Measurements from ENCODE around the gene SCGB3A1.

Gene SCGB3A1

DNA sequence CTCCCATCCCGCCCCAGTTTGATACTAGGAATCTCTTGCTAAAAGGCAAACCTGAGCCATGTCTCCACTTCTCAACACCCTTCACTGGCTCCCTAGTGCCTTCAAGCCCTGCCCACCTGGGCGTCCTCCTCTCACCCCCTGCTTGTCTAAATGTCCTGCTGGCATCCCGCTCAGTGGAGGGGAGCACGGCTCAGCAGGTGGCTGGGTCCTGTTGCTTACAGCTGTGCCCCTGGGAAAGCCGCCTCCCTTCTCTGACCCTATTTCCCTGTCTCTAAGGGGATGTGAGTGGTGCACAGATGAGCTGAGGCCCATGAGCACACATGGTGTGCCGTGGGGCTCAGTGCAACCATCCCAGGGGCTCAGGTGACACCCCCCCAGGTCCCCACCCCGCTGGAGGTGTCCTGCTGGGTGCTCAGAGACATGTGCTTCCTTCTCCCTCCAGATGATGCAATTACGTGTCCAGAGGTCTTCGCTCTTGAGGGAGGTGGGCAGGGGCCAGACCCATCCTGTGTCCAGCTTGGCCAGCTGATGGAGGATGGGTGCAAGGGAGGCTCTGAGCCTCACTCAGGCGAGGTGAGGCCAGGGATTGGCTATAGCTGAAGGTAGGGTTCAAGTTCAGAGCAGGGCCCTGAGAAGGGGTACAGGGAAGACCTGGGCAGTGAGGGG is 34.0 kb upstream of the SCGB3A1 start:
- DNase-seq: no peak

DNA sequence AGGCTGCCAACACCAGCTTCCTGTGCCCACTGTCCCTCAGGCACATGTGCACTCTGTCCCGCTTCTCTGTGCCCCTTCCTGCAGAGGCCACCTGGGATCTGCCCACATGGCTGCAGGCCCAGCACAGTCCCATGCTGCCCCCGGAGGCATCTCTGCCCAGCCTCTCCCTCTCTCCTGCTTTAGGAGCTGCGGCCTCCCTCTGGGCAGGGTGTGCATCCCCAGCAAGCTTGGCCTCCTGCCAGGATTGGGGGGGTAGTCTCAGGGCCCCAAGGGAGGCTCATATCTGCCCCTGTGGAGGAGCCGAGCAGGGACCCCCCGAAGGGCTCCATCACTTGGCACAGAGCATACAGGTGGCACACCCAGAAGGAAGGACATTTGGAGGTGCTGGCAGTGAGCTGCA is 33.3 kb upstream of the SCGB3A1 start:
- no peak for DNase-seq

DNA sequence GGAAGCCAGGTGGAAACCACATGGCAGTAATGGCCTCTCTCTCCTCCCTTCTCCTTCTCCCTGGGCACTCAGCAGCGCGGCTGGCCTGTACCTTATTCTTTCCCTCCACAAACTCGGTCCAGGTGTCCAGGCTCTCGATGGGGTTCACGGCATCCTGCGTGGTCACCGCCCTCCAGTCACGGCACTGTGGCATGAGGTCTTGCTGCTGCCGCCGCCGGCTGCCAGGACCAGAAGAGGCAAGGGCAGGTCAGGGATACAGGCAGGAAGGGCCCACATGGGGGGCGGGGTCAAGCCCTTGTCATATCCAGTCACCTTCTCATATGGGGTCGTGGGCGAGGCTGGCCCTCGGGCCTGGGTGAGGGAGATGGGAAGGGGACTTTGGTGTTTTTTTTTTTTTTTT is 32.5 kb upstream of the SCGB3A1 start:
- DNase-seq: no peak

DNA sequence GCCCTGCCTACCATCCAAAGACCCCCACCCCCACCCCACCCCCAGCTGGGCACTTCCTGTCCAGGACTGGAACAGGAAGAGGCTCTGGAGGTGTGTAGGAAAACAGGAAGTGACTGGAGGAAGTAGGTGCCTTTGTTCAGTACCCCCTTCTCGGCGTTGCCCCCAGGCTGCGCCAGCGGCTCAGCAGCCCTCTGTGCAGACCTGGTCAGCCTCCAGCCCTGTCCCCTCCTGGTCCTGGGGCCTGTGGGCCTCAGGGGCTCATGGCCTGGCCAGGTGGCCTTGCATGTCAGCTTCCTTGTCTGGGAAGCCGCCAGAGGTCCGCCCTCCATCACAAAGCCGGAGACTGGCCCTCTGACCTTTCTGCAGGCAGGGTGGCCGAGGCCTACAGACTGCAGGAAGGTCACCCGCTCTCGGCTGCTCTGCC is 32.1 kb upstream of the SCGB3A1 start:
- no peak for DNase-seq

DNA sequence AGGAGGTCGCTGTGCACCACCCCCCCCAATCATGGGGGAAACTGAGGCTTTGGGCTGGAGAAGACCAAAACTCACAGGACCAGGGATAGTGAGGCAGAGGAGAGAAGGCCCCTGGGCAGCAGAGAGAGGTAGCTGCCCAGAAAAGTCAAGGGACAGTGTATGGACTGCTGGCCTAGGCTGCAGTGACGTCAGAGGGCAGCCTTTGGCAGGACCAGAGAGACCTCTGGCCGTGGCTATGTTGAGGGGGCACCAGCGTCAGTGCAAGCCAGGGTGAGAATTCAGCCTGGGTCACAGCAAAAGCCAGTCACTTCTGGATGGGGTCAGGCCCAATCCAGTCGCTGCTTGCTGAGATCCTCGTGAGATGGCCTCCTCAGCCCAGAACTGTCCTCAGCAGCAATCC is 31.6 kb upstream of the SCGB3A1 start:
- no peak for DNase-seq

DNA sequence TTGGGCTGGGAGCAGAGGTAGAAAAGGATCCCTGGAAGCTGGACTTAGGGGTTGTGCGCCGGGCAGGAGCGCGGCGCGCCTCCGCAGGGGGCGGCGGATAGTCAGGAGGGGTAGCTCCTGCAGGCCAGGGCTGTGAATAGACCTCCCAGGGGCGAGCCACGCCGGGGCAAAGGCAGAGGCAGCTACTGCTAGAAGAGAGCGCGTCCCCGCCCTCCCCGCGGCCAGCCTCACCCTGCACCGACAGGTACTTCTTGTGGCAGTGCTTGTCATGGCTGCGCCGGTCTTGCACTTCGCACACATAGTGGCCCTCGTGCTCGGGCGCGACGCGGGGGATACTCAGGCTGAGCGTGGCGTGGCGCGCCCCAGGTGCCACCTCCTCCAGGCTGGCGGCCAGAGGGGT is 30.0 kb upstream of the SCGB3A1 start:
- no peak for DNase-seq

DNA sequence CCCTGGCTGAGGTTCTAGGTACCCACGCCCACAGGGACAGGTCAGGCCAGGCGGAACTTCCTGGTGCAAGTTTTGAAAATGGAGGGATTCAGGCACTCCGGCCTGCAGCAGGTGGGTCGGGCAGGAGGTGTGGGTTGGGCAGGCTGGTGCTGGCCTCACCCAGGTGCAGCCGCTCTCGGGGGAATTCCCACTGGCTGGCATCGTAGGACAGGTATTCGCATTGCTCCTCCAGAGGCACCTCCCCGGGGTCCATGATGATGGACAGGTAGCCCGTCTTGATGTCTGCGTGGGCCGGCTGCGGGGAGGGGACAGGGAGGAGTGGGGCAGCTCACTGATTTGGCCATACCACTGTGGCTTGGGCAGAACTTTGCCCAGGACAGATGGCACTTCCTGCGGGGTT is 28.7 kb upstream of the SCGB3A1 start:
- DNase-seq: no peak

DNA sequence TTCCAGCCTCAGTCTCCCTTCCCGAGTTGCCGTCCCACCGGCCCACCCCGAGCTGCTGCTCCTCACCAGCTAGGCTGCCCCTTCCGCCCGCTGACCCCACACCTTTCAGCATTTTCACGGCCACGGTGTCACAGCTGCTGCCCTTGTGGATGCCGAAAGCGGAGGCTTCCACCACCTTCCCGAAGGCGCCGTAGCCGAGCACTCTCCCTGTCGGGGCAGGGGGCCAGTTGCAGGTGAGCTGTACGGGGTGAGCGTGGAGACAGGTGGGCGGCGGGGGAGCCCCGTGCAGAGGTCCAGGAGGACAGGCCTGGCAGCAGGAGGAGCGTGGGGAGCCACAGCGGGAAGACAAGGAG is 28.2 kb upstream of the SCGB3A1 start:
- no peak for DNase-seq

DNA sequence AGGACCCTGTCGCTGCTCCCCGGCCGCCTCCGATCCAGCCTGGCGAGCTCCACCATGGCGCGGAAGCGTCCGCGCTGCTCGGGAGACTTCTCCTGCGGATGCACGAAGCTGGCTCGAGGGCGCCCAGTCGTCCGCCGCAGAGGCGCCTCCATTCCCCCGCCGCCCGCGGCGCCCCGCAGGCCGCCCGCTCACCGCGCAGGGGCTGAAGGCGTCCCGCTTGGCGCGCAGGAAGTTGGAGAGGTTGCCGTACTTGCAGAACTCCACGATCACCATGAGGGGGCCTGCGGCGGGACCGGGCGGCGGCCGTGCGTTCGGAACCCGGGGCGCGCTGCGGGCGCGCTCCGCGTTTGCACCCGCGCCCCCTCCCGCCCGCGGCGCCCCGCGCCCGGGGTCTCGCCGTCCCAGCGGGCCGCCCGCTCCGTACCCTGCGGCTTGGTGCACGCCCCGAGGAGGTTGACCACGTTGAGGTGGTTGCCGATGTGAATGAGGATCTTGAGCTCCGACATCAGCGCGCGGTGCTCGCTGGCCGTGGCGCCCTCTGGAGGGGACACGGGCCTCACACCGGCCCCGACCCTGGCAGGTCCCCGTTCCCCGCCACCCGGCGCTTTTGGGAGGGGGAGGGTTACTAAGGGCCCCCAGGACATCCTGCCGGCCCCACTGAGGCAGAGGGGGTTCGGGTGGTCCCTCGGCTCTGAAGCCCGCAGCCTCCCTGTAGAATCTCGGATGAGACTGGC is 27.7 kb upstream of the SCGB3A1 start:
- DNase-seq: peak in 1 of 4 experiments; percentile 14

DNA sequence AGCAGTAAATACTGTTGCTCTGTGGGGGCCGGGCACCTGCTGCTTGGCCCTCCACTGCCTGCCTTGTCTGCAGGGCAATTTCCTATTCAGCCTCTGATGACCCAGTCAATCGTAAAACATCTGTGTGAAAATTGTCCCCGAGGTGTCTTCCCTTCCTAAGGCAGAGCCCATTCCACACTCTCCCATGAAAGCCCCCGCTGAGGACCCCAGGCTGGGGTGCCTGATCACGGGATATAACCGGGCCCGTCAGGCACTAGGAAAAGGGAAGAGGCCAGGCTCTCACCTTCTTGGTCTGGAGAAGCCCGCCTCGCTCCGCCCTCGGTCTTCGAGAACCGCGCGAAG is 27.2 kb upstream of the SCGB3A1 start:
- DNase-seq: no peak

DNA sequence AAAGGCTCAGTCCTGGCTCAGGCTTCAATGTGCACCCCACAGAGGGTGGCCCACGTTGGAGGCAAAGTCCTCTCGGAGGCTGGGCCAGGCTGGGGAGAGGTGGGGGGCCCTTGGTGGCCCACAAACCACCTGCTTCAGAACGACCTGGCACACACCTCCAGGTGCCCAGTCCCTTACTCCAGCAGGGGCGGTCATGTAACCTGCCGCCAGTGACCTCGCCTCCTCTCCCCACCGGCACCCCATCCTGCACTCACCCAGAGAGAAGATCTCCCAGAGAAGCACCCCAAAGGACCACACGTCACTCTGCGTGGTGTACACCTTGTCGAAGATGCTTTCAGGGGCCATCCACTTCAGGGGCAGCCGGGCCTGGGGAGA is 22.5 kb upstream of the SCGB3A1 start:
- no peak for DNase-seq

DNA sequence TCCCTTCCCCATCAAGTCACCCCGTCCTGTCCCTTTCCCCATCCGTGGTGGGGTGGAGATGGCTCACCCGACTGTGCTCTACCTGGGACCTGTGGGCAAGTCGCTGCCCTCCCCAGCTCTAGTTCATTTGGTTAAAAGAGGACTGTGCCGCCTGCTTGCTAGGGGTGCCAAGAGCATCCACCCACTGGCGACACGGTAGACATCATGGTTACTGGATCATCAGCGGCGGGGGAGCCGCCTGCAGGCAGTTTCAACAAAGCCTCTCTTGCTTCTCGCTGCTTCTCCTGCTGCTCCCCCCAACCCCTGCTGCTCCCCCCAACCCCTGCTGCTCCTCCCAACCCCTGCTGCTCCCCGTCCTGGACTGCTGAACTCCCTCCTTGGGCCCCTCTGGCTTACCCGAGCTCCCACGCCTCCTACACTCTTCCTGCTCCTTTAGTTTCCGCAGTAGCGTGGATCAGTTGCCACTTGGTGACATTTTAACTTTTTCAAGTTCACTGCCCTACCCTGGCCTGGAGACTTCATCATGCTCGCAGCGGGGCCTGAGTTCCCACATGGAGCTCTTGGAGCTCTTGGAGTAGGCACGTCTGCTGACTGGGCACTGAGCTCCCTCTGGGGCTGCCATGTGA is 22.0 kb upstream of the SCGB3A1 start:
- no peak for DNase-seq

DNA sequence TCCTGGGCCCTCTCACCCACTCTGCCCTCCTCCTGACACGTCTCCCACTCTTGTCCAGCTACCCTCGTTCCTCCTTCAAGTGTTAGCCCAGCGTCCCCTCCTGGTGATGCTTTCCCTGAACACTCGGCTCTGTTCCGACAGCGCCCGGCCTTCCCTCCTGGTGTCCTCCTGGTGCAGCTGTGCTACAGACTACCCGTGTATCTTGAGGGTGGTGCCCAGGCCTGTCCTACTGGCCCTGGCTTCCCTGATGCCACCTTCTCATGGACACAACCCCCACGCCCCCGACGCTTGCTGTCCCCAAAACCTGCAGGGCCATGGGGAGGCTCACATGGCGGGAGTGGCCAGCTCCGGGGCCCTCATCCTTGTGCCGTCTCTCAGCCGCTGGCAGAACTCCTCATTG is 21.4 kb upstream of the SCGB3A1 start:
- no peak for DNase-seq

DNA sequence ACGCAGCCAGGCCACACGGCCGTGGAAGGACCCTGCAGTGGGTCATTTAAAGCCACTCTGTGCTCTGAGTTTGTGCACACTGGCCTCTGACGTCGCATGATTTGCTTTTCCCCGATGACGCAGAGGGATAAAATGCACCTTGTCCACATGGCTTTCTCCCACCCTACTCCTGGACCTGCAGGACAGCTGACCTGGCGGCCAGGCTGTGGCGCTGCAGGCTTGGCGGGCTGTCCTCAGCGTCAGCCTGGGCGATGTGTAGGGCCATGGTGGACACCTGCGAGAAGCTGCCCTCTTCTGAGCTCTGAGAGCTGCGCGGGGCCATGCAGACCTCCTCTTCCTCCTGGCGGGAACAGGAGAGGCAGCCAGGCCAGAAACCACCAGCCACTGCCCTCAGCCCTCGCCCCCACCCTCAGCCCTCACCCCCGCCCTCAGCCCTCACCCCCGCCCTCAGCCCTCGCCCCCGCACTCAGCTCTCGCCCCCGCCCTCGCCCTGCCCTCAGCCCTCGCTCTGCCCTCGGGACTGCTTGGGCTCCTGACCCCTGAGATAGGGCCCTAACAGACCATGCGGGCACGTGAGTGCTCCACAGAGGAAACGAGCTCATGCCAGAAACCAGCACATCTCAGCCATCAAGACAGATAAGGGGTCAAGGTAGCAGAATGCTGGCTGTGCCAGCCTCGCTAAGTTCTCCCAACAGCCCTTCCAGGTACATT is 20.0 kb upstream of the SCGB3A1 start:
- no peak for DNase-seq

DNA sequence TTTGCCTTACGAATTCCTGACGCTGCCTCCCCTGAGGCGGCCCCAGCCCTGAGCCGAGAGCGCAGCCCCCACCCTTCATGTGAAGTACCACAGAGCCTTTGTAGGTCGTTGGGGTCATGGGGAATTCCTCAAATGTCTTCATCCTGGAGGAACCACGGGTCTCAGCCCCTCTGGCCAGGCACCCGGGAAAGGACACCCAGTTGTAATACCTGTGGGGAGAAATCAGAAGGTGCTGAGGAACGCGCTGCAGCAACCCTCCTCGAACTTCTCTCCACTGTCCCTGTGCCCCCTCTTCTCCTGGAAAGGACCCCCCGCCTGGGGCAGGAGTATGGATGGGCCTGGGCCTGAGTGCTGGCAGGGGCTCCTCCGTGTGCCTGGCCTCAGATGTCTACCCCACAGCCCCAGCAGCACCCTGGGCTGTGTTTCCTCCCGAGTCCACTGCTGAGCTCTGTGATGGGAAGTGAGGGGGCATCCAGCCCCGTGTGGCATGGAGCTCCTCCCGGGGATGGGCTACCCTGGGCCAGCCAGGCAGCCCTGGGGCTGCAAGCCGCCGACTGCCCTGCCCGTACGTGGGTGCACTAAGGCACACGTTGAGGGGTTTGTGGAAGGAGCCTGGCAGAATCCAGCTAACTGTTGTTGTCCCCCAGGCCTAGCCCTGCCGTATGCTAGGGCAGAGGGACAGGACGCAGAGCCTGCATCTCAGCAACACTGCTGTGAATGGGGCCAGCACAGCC is 18.7 kb upstream of the SCGB3A1 start:
- no peak for DNase-seq

DNA sequence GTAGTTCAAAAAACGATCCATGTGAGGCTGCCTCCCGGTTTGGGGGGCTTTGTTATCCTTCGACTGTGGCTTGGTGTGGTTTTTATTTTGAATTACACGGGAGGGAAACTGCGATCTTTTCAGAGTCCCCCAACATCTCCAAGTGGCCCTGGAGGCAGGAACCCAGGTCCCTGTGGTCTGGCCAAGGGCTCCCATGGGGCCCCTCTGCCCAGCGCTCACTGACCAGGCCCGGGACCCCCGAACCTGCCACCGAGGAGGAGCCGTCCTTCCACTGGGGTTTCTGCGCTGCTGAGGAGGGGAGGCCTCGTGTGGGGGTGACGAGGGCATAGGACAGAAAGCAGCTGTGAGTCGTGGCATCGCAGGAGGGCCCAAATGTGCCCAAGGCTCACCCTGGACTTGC is 18.1 kb upstream of the SCGB3A1 start:
- DNase-seq: no peak

DNA sequence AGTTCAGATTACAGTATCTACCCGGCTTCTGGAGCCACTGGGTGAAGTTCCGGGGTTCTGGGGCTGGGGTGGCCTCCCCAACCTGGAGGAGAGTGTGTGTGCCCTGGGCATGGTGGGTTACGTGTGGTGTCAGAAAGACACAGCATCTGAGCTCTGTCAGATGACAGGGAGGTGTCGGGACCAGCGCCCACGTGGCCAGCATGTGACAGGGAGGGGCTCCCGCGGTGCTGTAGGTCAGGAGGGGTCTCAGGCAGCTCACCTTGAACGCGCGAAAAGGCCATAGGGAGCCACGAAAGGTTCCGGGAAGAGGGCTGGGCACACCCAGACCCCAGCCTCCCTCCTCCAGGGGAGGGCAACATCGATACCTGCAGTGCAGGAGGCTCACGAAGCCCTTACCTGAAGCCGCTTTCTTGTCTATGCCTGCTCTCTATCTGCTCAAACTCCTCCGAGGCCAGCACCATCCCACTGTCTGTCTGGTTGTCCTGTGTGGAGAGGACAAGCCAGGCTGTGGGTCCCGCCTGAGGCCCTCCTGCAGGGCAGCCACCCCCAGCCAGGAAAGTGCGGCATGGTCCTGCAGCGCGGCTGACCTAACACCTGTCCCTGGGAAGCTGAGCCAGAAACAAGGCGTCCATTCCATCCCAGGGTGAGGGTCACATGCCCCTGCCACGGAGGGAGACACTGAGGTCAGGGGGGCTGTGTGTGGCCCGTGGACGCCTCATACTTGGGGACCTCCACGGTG is 17.4 kb upstream of the SCGB3A1 start:
- no peak for DNase-seq

DNA sequence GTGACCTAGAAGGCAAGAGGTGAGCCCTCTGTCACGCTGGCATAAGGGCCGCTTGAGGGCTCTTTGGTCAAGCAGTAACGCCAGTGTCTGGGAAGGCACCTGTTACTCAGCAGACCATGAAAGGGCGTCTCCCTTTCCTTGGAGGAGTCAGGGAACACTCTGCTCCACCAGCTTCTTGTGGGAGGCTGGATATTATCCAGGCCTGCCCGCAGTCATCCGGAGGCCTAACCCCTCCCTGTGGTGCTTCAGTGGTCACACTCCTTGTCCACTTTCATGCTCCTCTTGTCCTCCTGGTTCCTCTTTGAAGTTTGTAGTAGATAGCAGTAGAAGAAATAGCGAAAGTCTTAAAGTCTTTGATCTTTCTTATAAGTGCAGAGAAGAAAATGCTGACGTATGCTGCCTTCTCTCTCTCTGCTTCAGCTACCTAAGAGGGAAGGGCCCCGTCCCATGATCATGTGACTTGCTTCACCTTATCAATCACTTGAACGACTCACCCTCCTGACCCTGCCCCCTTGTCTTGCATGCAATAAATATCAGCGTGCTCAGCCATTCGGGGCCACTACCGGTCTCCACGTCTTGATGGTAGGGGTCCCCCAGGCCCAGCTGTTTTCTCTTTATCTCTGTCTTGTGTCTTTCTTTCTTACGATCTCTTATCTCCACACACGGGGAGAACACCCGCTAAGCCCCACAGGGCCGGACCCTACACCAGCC is 16.7 kb upstream of the SCGB3A1 start:
- no peak for DNase-seq

DNA sequence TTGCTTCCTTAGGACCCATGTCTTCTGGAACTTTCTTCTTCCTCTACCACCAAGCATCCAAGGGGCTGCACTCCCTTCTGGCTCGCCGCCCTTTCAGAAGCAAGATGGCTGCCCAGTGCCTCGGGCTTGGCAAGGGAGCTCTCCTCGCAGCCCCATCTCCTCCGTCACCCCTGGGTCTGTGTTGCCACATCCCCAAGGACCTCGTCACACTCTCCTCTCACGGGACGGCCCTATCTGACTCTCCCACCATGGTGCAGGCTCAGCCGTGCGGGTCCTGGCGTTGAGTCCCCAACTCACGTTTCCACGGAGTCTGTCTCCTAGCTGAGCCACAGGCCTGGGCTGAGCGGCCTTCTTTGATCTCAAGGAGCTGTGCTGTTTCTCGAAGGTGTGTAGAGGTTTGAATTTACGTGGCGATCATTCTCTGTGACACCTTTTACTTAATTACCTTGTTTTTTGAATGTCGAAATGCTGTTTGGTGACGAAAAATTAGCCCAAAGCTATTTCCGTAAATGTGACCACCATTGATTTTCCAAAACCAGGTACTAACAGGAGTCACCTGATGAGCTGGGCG is 15.0 kb upstream of the SCGB3A1 start:
- DNase-seq: no peak

DNA sequence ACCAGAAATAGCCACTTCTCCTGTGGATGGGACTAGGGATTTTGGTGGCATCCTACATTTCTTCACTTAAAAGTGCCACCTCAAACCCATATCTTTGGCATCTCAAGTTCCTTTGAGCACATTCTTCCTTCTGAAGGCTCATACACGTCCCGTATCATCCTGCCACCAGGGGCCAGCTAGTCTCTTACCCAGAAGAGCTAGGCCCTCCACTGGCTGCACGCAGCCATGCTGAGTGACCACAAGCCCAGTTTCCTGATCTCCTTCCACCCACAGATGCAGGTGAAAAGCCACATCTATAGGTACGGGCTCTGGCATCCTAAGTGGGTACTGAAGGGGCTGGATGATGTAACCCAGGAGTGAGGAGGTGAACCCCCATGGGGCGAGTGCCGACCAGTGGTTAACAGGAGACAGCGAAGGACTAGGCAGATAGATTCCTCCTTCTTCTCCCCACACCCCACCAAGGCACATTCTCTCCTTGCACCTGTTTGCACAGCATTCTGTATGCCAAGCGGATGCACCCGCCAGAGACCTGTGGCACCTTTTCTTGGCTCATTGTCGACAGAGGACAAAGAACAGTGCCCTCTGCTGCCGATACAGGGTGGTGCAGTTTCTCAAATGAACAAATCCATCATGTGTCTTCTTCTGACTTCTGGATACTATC is 14.4 kb upstream of the SCGB3A1 start:
- peak; percentile 17 to 56 (median 28) for DNase-seq

DNA sequence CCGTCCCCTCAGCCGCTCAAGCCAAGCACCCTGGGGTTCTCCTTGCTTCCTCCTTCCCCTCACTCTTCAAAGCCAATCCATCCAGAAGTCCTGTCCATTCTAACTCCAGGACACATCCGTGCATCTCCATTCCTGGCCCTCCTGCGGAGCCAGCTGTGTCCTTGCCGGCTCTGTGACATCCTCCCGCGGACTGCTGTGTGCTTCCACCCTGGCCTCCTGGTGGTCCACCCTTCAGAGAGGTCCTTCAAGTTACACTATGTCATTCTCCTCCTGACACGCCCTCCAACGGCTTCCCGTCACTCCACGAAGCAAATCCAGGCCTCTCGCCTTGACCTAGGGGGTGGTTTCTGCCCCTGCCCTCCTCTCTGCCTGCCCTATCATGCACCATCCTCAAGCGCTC is 13.0 kb upstream of the SCGB3A1 start:
- no peak for DNase-seq
